Measurements from ENCODE around the gene NAIF1.

DNA sequence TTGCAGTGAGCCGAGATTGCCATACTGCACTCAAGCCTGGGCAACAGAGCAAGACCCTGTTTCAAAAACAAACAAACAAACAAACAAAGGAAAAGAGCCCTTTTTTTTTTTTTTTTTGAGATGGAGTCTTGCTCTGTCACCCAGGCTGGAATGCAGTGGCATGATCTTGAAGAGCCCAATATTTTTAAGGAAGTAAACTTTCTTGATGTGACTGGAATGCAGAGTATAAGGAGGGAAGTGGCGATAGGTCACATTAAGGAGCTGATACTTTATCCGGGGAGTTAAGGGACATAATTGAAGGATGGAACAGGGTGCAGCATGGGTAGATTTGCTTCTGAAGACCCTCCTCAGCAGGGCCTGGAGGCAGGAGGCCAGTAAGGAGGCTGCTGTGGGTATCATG lies 13.0 kb downstream of the NAIF1 start:
- TF ChIP-seq, protein P1, sequence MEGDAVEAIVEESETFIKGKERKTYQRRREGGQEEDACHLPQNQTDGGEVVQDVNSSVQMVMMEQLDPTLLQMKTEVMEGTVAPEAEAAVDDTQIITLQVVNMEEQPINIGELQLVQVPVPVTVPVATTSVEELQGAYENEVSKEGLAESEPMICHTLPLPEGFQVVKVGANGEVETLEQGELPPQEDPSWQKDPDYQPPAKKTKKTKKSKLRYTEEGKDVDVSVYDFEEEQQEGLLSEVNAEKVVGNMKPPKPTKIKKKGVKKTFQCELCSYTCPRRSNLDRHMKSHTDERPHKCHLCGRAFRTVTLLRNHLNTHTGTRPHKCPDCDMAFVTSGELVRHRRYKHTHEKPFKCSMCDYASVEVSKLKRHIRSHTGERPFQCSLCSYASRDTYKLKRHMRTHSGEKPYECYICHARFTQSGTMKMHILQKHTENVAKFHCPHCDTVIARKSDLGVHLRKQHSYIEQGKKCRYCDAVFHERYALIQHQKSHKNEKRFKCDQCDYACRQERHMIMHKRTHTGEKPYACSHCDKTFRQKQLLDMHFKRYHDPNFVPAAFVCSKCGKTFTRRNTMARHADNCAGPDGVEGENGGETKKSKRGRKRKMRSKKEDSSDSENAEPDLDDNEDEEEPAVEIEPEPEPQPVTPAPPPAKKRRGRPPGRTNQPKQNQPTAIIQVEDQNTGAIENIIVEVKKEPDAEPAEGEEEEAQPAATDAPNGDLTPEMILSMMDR (IDR thresholded peaks at IDR 0.05): no peak
- TF ChIP-seq POLR2A (IDR thresholded peaks at IDR 0.05): no peak

All from lower leg skin (tissue), 3 donors.